B cell (primary cell): ENCODE data around the gene ZSWIM6. TPM values are rescaled to one million over a fixed set of nuclear protein-coding genes. Genes with fewer than 3 reads are reported as not detected.

Experiments
- ATAC-seq: fragments of 200-7000 bp; cut with Tn5 transposase; one replicate; pipeline ENCODE4 v1.10.0; 2021; ENCODE audit warnings: low read depth, mild to moderate bottlenecking, moderate number of reproducible peaks, moderate library complexity
- CTCF ChIA-PET: fragments of 350-600 bp; sonication (Branson Sonifier 250); formaldehyde crosslinking; loops from one replicate; lab custom pipeline; 2021; ENCODE audit warnings: antibody characterized with exemption, inconsistent platforms; lab: Charles Lee
- POLR2A ChIA-PET: fragments of 350-600 bp; sonication (Branson Sonifier 250); formaldehyde crosslinking; loops from one replicate; lab custom pipeline; 2021; ENCODE audit warnings: antibody characterized with exemption; lab: Charles Lee
- DNase-seq: peaks from one replicate; pipeline ENCODE4 v3.0.0; 2013
- H2AFZ ChIP-seq: 2 replicates; pipeline ENCODE4 v1.6.1; 2012; ENCODE audit warnings: mild to moderate bottlenecking, low read depth, low read length; ENCODE audit not compliant: insufficient read depth, poor library complexity, severe bottlenecking
- H3K27ac ChIP-seq, 2 donors: 1 replicate in 1 of 2; 2 replicates in 1 of 2; pipeline ENCODE4 v1.5.1; 2012 to 2013; ENCODE audit warnings: low read length in 2 of 2, mild to moderate bottlenecking in 2 of 2, moderate library complexity in 1 of 2
- H3K27me3 ChIP-seq, 4 experiments: fragments of 200-600 bp in 1 of 4; sonication (generic) in 1 of 4; replicated peaks in 1 of 4; 1 replicate in 2 of 4; 2 replicates in 2 of 4; pipeline versions ENCODE4 v1.6.1 to v1.7.0; 2013 to 2016; ENCODE audit warnings: low read length in 3 of 4, mild to moderate bottlenecking in 2 of 4, mixed read lengths in 1 of 4, moderate library complexity in 1 of 4; ENCODE audit not compliant: insufficient read depth in 4 of 4, control insufficient read depth in 3 of 4; ENCODE audit errors: control extremely low read depth in 1 of 4
- H3K36me3 ChIP-seq, 2 experiments: replicated peaks in 1 of 2; 1 replicate in 1 of 2; 2 replicates in 1 of 2; pipeline versions ENCODE4 v1.6.1 to v1.7.1; 2013; ENCODE audit warnings: low read length in 1 of 2; ENCODE audit not compliant: insufficient read depth in 2 of 2, control insufficient read depth in 1 of 2; ENCODE audit errors: control extremely low read depth in 1 of 2, extremely low read depth in 1 of 2
- H3K4me1 ChIP-seq, 2 donors: fragments of 200-600 bp in 1 of 2; sonication (generic) in 1 of 2; 1 replicate in 1 of 2; 2 replicates in 1 of 2; pipeline versions ENCODE4 v1.5.1 to v1.6.1; 2013 to 2017; ENCODE audit warnings: low read length in 2 of 2; ENCODE audit not compliant: control insufficient read depth in 2 of 2, insufficient read depth in 2 of 2
- H3K4me2 ChIP-seq: replicated peaks from 2 replicates; pipeline ENCODE3; 2012; ENCODE audit warnings: mild to moderate bottlenecking, low read depth, low read length; ENCODE audit not compliant: poor library complexity, severe bottlenecking
- H3K4me3 ChIP-seq, 5 experiments: fragments of 200-600 bp in 1 of 5; sonication (generic) in 1 of 5; 1 replicate in 3 of 5; 2 replicates in 2 of 5; pipeline versions ENCODE4 v1.5.1 to v1.7.0; 2011 to 2016; ENCODE audit warnings: low read length in 4 of 5, mild to moderate bottlenecking in 4 of 5, low read depth in 2 of 5, control low read depth in 1 of 5, moderate library complexity in 1 of 5; ENCODE audit not compliant: insufficient read depth in 1 of 5; ENCODE audit errors: control extremely low read depth in 1 of 5, extremely low read depth in 1 of 5
- H3K79me2 ChIP-seq: fragments of 200-600 bp; sonication (generic); one replicate; pipeline ENCODE4 v1.6.0; 2016; ENCODE audit warnings: low read length; ENCODE audit not compliant: control insufficient read depth, insufficient read depth
- H3K9ac ChIP-seq: fragments of 200-600 bp; sonication (generic); 2 replicates; pipeline ENCODE4 v1.6.1; 2017; ENCODE audit warnings: mild to moderate bottlenecking, low read length, moderate library complexity
- H3K9me3 ChIP-seq, 3 donors: one replicate each; pipeline versions ENCODE4 v1.6.1 to v1.7.1; 2013; ENCODE audit warnings: low read length in 2 of 3; ENCODE audit not compliant: control insufficient read depth in 2 of 3, insufficient read depth in 1 of 3; ENCODE audit errors: control extremely low read depth in 1 of 3
- H4K20me1 ChIP-seq: 2 replicates; pipeline ENCODE4 v1.6.0; 2012; ENCODE audit warnings: mild to moderate bottlenecking, low read length; ENCODE audit not compliant: insufficient read depth, control insufficient read depth, poor library complexity, severe bottlenecking
- H3K27ac Mint-ChIP-seq: one replicate; pipeline ENCODE4 v1.8.0; 2021; ENCODE audit warnings: mixed read lengths
- H3K27me3 Mint-ChIP-seq: one replicate; pipeline ENCODE4 v1.8.0; 2021; ENCODE audit warnings: mixed read lengths
- H3K4me1 Mint-ChIP-seq: one replicate; pipeline ENCODE4 v1.8.0; 2021; ENCODE audit warnings: mixed read lengths
- H3K4me3 Mint-ChIP-seq: one replicate; pipeline ENCODE4 v1.8.0; 2021; ENCODE audit warnings: mixed read lengths
- H3K9me3 Mint-ChIP-seq: one replicate; pipeline ENCODE4 v1.8.0; 2022; ENCODE audit warnings: mixed read lengths; ENCODE audit not compliant: insufficient read depth
- CTCF ChIP-seq: fragments of 200-600 bp; IDR thresholded peaks from one replicate; pipeline ENCODE4 v1.8.0; 2022; ENCODE audit warnings: antibody characterized with exemption, mild to moderate bottlenecking
- EZH2 ChIP-seq: IDR thresholded peaks from 2 replicates; pipeline ENCODE4 v1.6.1; 2012; ENCODE audit warnings: borderline replicate concordance, low read depth, mild to moderate bottlenecking, moderate library complexity, low read length; ENCODE audit not compliant: insufficient read depth, poor library complexity, severe bottlenecking
- WGBS: methylation state at CpG from one replicate; pipeline ENCODE4 v1.1.5; 2013; ENCODE audit warnings: missing lambda C conversion rate; ENCODE audit not compliant: insufficient coverage; 5-methylcytosine and 5-hydroxymethylcytosine counted together
- intact Hi-C: fragments of 100-400 bp; cut with micrococcal nuclease; formaldehyde crosslinking; loops from one replicate; pipeline ENCODE4 v1.10.0; 2022
- polyA plus RNA-seq: library from polyadenylated mRNA; depleted of rRNA; stranded (reverse); fragments of >200 nt; gene quantifications from 2 replicates; pipeline ENCODE4 v1.2.3, GENCODE V29; 2012
- total RNA-seq, 2 donors: library from RNA; stranded (reverse); fragments of 120-200 nt in 1 of 2; gene quantifications; 1 replicate in 1 of 2; 2 replicates in 1 of 2; pipeline versions ENCODE4 v1.2.3 to v1.2.4, GENCODE V29; 2013 to 2022

Gene ZSWIM6
- total and polyA plus RNA-seq, 2 donors (not counting 1 experiment from before 2014, with no cell fraction given), result 7.9 to 16.4 TPM

- Histone ChIP-seq H3K27ac (no peak overlapping the region), H4K20me1 (no peaks in the 10 kb centered on the region), H3K36me3 (no peaks in the 10 kb centered on the region), H3K4me3 (no peak overlapping the region), H3K79me2 (no peaks in the 10 kb centered on the region), H3K4me2 (no peak overlapping the region), H2AFZ (no peak overlapping the region), H3K9me3 (no peaks in the 10 kb centered on the region), H3K9ac (no peak overlapping the region), H3K4me1 (no peaks in the 10 kb centered on the region), H3K27me3 (peaks cover 0 to 6% (median 0%) of the 10 kb centered on the region in 4 experiments)
- ChIA-PET POLR2A (no interaction called here), CTCF (no interaction called here)
- no peak for TF ChIP-seq EZH2
- no peak for TF ChIP-seq CTCF
- ATAC-seq, result no peak
- DNase-seq, result no peak
- Mint-ChIP-seq H3K9me3 (no peaks in the 10 kb centered on the region), H3K4me1 (no peaks in the 10 kb centered on the region), H3K27me3 (peaks cover 17% of the 10 kb centered on the region), H3K4me3 (no peak overlapping the region), H3K27ac (no peak overlapping the region)
- 88% methylated on average over 1 of the region's 2 CpGs for WGBS
- intact Hi-C loops, result no loop called here
These were observed 258.4 kb downstream of the ZSWIM6 start for GRCh38 chr5:61590473-61590872.

GRCh38 chr5:61591859-61592258, 259.8 kb downstream of the ZSWIM6 start:
- 94% methylated on average over 4 of the region's 4 CpGs for WGBS
- CTCF ChIA-PET, result interaction anchor here (0.6 kb wide), 1 partner anchor 19 kb away, joined by 3 read pairs; no protein-coding TSS in a partner anchor
- H3K79me2 ChIP-seq, result no peaks in the 10 kb centered on the region
- intact Hi-C loops, result no loop called here
- H3K9me3 Mint-ChIP-seq, result no peaks in the 10 kb centered on the region
- H3K4me2 ChIP-seq, result no peak overlapping the region
- no peaks in the 10 kb centered on the region for H3K9me3 ChIP-seq
- no peaks in the 10 kb centered on the region for H3K36me3 ChIP-seq
- no peak overlapping the region for H3K9ac ChIP-seq
- H3K27ac Mint-ChIP-seq, result no peak overlapping the region
- no peak overlapping the region for H3K27ac ChIP-seq
- no peak overlapping the region for H3K4me3 ChIP-seq
- POLR2A ChIA-PET, result no interaction called here
- H3K4me1 ChIP-seq, result no peaks in the 10 kb centered on the region
- peaks cover 18% of the 10 kb centered on the region for H3K27me3 Mint-ChIP-seq
- H3K4me3 Mint-ChIP-seq, result no peak overlapping the region
- ATAC-seq, result no peak
- DNase-seq, result no peak
- no peaks in the 10 kb centered on the region for H3K27me3 ChIP-seq
- H2AFZ ChIP-seq, result no peak overlapping the region
- TF ChIP-seq CTCF, result no peak
- no peak for TF ChIP-seq EZH2
- no peaks in the 10 kb centered on the region for H4K20me1 ChIP-seq
- no peaks in the 10 kb centered on the region for H3K4me1 Mint-ChIP-seq
